Heart left ventricle (tissue), 13 donors: ENCODE measurements around the gene PUDP.

Source experiments
- CTCF ChIP-seq, 12 donors: fragments of 200-600 bp; sonication (generic) in 4 of 12; IDR thresholded peaks; one replicate each; pipeline versions ENCODE4 v1.5.0 to v1.8.0; 2018 to 2022; ENCODE audit warnings: antibody characterized with exemption in 12 of 12, mild to moderate bottlenecking in 5 of 12
- POLR2A ChIP-seq, 2 donors: fragments of 450-650 bp; IDR thresholded peaks; one replicate each; pipeline ENCODE4 v1.6.1; 2017; ENCODE audit warnings: antibody characterized with exemption in 2 of 2, mild to moderate bottlenecking in 2 of 2, moderate library complexity in 2 of 2
- donor health status: ischemic (EF 13 %, LVEDD 7.1; RV severe dilation, severe dysfunction).
- donor health status: DM: no; HTN: yes; CAD: no.
- donor health status: DM: no; HTN: no; CAD: no.
- donor health status: ischemic (EF 25% LVEDD 6.9; RV normal size, moderate dysfunction).
- donor health status: ischemic (EF 25% LVEDD 5.7; RV mildly dilated, moderate dysfunction).
- donor health status: ischemic (EF 35%, LVEDD 5.7; RV mildly dilated, moderate dysfunction).
- donor health status: nonischemic (EF 11% LVEDD 7.7; RV severe dilation, severe dysfunction).
- donor health status: DM: yes; HTN: yes; CAD: no.
- donor health status: PGD.
- donor health status: ischemic (EF 29% LVEDD 5.4; RV normal size, mild dysfunction).
- donor health status: nonischemic (EF 23%, LVEDD 6.1; RV moderate dilation, normal function).

GRCh38 chrX:7083468-7084396, 64.2 kb downstream of the PUDP start:
- TF ChIP-seq POLR2A (IDR thresholded peaks at IDR 0.05) (no peak), CTCF (IDR thresholded peaks at IDR 0.05) (no peak)
